Adrenal gland (tissue), 12 donors: Measurements from ENCODE around the gene GDF9. TPM values are rescaled to one million over a fixed set of nuclear protein-coding genes. Genes with fewer than 3 reads are reported as not detected.

ENCODE experiments used
- DNase-seq, 7 donors: peaks; one replicate each; pipeline ENCODE4 v3.0.0-alpha.2; 2019 to 2020
- H3K27ac ChIP-seq, 5 donors: fragments of 200-600 bp; sonication (generic) in 4 of 5; 1 replicate in 3 of 5; 2 replicates in 2 of 5; pipeline versions ENCODE4 v1.5.1 to v1.8.0; 2016 to 2020; ENCODE audit warnings: mild to moderate bottlenecking in 1 of 5
- H3K27me3 ChIP-seq: fragments of 200-600 bp; 2 replicates; pipeline ENCODE4 v1.8.0; 2021
- H3K36me3 ChIP-seq, 2 donors: fragments of 200-600 bp; replicated peaks in 1 of 2; 1 replicate in 1 of 2; 2 replicates in 1 of 2; pipeline versions ENCODE4 v1.5.1 to v1.8.0; 2018 to 2022
- H3K4me1 ChIP-seq, 2 donors: fragments of 200-600 bp; replicated peaks in 1 of 2; 1 replicate in 1 of 2; 2 replicates in 1 of 2; pipeline versions ENCODE4 v1.5.1 to v1.8.0; 2018 to 2021
- H3K4me3 ChIP-seq, 4 donors: fragments of 200-600 bp; sonication (generic) in 3 of 4; one replicate each; pipeline ENCODE4 v1.5.1; 2016 to 2018
- H3K9me3 ChIP-seq, 3 donors: fragments of 200-600 bp; sonication (generic) in 1 of 3; replicated peaks in 1 of 3; 1 replicate in 2 of 3; 2 replicates in 1 of 3; pipeline versions ENCODE4 v1.5.1 to v1.8.0; 2016 to 2021
- CTCF ChIP-seq, 6 experiments: fragments of 450-650 bp in 4 of 6; fragments of 200-600 bp in 2 of 6; sonication (generic) in 1 of 6; IDR thresholded peaks; 1 replicate in 5 of 6; 2 replicates in 1 of 6; pipeline versions ENCODE4 v1.5.1 to v1.8.0; 2016 to 2021; ENCODE audit warnings: antibody characterized with exemption in 6 of 6, mild to moderate bottlenecking in 2 of 6, moderate library complexity in 1 of 6
- POLR2A ChIP-seq, 2 donors: fragments of 450-650 bp; IDR thresholded peaks; one replicate each; pipeline ENCODE4 v1.6.1; 2017; ENCODE audit warnings: antibody characterized with exemption in 2 of 2, mild to moderate bottlenecking in 2 of 2, moderate library complexity in 1 of 2
- WGBS, 4 donors: extraction: QIAGEN DNeasy Blood & Tissue Kit in 2 of 4; methylation state at CpG; one replicate each; pipeline versions ENCODE4 v1.1.5 to v1.1.7; 2013 to 2017; 5-methylcytosine and 5-hydroxymethylcytosine counted together
- intact Hi-C, 2 donors: fragments of 100-400 bp; cut with DNase I; formaldehyde crosslinking; loops; one replicate each; pipeline versions ENCODE4 v1.14.1 to v1.15.0; 2022 to 2023
- polyA plus RNA-seq, 3 donors: library from polyadenylated mRNA; stranded (reverse); fragments of 200-250 nt in 2 of 3; fragments of 350-450 nt in 1 of 3; fragmentation: Illumina TruSeq in 1 of 3; extraction: RNeasy Lipid Tissue Mini Kit (QIAGEN cat#74804) in 1 of 3; gene quantifications; one replicate each; pipeline ENCODE4 v1.2.3, GENCODE V29; 2013 to 2014
- total RNA-seq, 9 donors: library from RNA; depleted of rRNA in 4 of 9; stranded (reverse); fragments of >200 nt in 4 of 9; fragments of 120-200 nt in 1 of 9; fragmentation: NEBNext Ultra II Directional in 1 of 9; extraction: Animal tissue kit (Norgen Biotek cat#: 25700) in 1 of 9; gene quantifications; one replicate each; pipeline versions ENCODE4 v1.1.0 to v1.2.4, GENCODE V29; 2013 to 2023
- donor health status: healthy with polysubstance abuse.
- donor health status: Bipolar disorder and iron deficiency.
- donor health status: DM: yes; HTN: yes; CAD: no.
- donor health status: DM: no; HTN: no; CAD: no.
- donor health status: DM: no; HTN: no; CAD: no.
- donor health status: DM: yes; HTN: yes; CAD: no.

The GDF9 gene
- total and polyA plus RNA-seq, 12 donors = 0.41 to 1.4 (median 0.83) TPM

GRCh38 chr5:132848270-132848669 is 18.0 kb downstream of the GDF9 start:
- Histone ChIP-seq H3K36me3 (no peaks in the 10 kb centered on the region), H3K27ac (no peak overlapping the region), H3K9me3 (no peaks in the 10 kb centered on the region), H3K4me1 (no peaks in the 10 kb centered on the region), H3K4me3 (no peak overlapping the region), H3K27me3 (no peaks in the 10 kb centered on the region)
- 87 to 95% (median 89%) methylated on average over 8 of the region's 8 CpGs for WGBS, 4 donors
- intact Hi-C loops = no loop called here
- no peak for DNase-seq
- TF ChIP-seq POLR2A (IDR thresholded peaks at IDR 0.05) (no peak), CTCF (IDR thresholded peaks at IDR 0.05) (no peak)

GRCh38 chr5:132841305-132841704 is 25.0 kb downstream of the GDF9 start:
- Histone ChIP-seq H3K4me1 (no peaks in the 10 kb centered on the region), H3K36me3 (no peaks in the 10 kb centered on the region), H3K27ac (no peak overlapping the region), H3K4me3 (no peak overlapping the region), H3K9me3 (no peaks in the 10 kb centered on the region), H3K27me3 (no peaks in the 10 kb centered on the region)
- intact Hi-C loops = no loop called here
- DNase-seq = peak in 1 of 7 donors; percentile 13
- 68 to 82% (median 74%) methylated on average over 4 of the region's 4 CpGs for WGBS, 4 donors
- no peak for TF ChIP-seq CTCF (IDR thresholded peaks at IDR 0.05)
- no peak for TF ChIP-seq POLR2A (IDR thresholded peaks at IDR 0.05)

- Histone ChIP-seq H3K9me3 (no peaks in the 10 kb centered on the region), H3K4me3 (no peak overlapping the region), H3K27ac (no peak overlapping the region), H3K36me3 (no peaks in the 10 kb centered on the region), H3K27me3 (no peaks in the 10 kb centered on the region), H3K4me1 (no peaks in the 10 kb centered on the region)
- WGBS, 4 donors = 45 to 78% (median 53%) methylated on average over 1 of the region's 1 CpG
- TF ChIP-seq POLR2A (IDR thresholded peaks at IDR 0.05) = no peak
- TF ChIP-seq CTCF (IDR thresholded peaks at IDR 0.05) = no peak
- intact Hi-C loops = no loop called here
- DNase-seq = no peak
Observed at GRCh38 chr5:132840896-132841295, 25.4 kb downstream of the GDF9 start.

- TF ChIP-seq POLR2A (IDR thresholded peaks at IDR 0.05) = no peak
- no peak for TF ChIP-seq CTCF (IDR thresholded peaks at IDR 0.05)
- no peaks in the 10 kb centered on the region for H3K4me1 ChIP-seq
- no peaks in the 10 kb centered on the region for H3K36me3 ChIP-seq
- H3K27ac ChIP-seq = no peak overlapping the region
- WGBS, 4 donors = 58 to 74% (median 71%) methylated on average over 3 of the region's 3 CpGs
- H3K4me3 ChIP-seq = no peak overlapping the region
- H3K9me3 ChIP-seq = no peaks in the 10 kb centered on the region
- DNase-seq = no peak
- intact Hi-C loops = no loop called here
- no peaks in the 10 kb centered on the region for H3K27me3 ChIP-seq
Observed at GRCh38 chr5:132840313-132840712, 26.0 kb downstream of the GDF9 start.
